Right hindlimb (tissue), 1 donor: ENCODE measurements around the gene TTN.

Source experiments
- DNase-seq: peaks from one replicate; pipeline ENCODE4 v3.0.0-alpha.2; 2018

TTN gene

DNA sequence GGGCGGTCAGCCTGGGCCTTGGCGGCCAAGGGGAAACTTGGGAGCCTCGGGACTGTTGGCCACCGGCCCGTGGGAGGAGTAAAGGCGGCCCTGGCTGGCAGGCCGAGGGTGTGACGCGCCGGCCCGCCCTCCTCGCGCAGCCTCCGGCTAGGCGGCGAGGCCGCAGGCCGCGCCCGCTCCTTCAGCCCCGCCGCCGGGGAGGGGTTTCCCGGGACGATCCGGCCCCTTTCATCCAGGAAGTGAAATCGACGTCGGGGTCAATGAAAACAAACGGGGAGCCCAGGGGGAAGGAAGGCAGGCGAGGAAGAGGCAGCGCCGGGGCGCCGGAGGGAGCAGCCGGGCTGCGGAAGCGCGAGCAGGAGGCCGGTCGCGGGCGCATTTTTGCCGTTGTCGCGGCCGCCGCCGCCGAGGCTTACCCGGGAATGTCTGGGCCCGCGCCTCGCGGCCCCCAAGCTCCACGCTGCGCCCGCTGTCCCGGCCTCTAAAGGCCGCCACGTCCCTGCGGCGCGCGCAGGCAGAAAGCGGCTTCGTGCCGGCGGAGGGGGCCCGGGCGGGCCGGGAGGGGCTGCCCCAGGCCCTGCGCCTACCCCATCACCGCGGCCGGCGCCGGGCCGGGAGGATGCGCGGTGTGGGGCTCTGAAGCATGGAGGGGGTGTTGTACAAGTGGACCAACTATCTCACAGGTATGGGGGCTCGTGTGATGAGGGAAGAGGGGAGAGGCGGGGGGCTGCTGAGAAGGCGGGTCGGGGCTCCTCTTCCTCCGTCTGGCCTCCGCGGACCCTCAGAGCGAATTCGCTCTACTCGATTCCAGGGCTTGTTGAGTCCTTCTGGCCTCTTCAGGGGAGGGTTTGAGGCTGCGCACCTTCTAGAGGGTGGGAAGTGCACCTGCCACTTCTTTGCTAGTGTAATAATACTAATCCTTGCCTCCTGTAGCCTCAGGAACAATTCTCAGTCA, 326.7 kb downstream of the TTN start, which contains the start of gene PLEKHA3:
Gene PLEKHA3, plus strand, starts transcription at position 231 of the 955 bp plus-strand sequence. Its CDS starts 413 bp downstream, at position 644.
- peak; percentile 97 for DNase-seq

DNA sequence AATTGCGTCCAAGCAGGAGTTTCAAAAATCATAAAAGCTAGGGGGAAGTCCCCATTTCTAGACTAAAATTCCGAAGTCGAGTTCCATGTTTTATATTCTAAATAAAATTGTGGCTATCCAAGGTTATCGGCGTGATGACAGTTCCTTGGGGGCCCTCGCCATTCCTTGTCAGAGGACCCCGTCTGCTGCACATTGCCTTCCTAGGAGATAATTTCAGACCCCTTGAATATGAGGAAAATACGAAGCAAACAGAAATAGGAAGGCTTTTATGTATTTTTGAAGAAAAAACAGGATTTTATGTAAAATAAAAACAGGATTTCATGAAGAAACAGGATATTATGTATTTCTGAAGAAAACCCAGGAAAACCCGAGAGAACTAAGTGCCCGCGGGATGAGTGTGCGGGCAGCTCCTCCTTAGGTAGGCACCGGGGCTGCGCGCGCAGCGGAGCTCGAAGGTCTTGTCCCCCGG, 327.4 kb downstream of the TTN start:
- DNase-seq, result no peak

DNA sequence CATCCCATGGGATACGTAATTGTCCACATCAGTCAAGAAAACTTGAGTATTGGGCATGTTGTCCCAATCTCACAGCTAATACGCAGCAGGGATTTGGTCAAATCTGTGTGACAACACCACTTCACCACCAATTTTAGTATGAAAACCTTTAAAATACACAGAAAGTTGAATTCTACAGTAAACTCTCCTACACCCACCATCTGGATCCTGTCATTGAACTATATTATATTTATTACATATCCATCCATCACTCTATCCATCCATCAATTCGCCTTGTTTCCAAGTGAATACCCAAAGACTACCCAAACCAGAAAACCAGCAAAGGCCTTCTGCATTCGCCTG, 328.0 kb downstream of the TTN start:
- no peak for DNase-seq

GRCh38 chr2:178478439-178479274, 328.6 kb downstream of the TTN start, which contains the start of gene FKBP7:
Gene FKBP7 (minus strand): TSS chr2:178478600. CDS start chr2:178478499, 101 bp downstream.
- peak; percentile 91 for DNase-seq

GRCh38 chr2:178478130-178478438, 329.1 kb downstream of the TTN start:
- DNase-seq, result no peak

DNA sequence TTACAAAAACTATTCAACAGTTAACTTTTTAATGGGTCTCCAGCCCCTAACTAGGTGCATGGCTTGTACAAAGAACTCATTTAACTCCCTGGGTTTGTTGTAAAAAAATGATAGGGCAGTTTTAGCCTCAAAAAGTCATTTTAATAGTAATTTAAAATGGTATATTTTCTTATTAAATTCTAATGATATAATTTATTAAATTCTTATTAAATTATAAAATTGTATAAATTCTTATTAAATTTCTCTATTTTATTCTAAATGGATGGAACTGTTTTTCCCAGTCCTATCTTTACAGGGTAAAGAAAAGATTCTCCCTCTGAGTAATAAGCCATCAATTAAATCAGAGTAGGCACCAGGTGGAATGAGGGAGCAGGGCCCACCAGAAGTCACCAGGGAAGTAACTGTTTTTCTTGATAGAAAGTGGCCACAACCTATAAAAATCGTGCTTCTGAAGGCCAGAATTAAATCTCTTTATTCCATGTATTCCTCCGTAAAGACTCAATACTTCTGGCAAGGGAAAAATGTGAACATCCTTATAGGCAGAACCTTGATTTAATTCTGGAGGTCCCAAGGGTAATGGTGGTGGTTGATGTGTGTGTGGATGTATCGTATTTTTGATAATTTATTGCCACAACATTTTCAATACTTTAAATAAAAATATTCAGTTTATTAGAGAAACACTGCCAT, 329.6 kb downstream of the TTN start:
- DNase-seq, result no peak

DNA sequence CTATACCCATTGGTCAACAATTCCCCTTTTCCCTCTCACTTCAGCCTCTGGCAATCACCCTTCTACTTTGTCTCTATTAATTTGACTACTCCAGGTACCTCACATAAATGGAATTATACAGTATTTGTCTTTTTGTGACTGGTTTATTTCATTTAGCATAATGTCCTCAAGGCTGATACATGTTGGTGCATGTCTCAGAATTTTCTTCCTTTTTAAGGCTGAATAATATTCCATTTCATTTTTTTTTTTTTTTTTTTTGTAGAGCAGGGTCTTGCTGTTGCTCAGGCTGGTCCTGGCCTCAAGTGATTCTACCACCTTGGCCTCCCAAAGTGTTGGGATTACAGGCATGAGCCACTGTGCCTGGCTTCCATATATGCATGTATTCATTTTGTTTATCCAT, 330.7 kb downstream of the TTN start:
- DNase-seq, result no peak
